Hepatocyte (in vitro differentiated cells): ENCODE measurements around the gene NDUFS1. TPM values are rescaled to one million over a fixed set of nuclear protein-coding genes. Genes with fewer than 3 reads are reported as not detected.
"Not testable (repeated sequence)": the region's sequence is repeated elsewhere in the genome, so short reads cannot be mapped to it uniquely, and the experiment has no call there.

Experiments
- DNase-seq: peaks from one replicate; pipeline ENCODE4 v3.0.0-alpha.2; 2016; ENCODE audit warnings: low spot score
- H2AFZ ChIP-seq: fragments of 200-600 bp; sonication (generic); 2 replicates; pipeline ENCODE4 v1.6.0; 2016; ENCODE audit warnings: antibody characterized with exemption, mild to moderate bottlenecking
- H3K27ac ChIP-seq: fragments of 200-600 bp; sonication (generic); 2 replicates; pipeline ENCODE4 v1.5.1; 2016; ENCODE audit warnings: mild to moderate bottlenecking
- H3K27me3 ChIP-seq: fragments of 200-600 bp; sonication (generic); 2 replicates; pipeline ENCODE4 v1.6.1; 2016
- H3K36me3 ChIP-seq: fragments of 200-600 bp; sonication (generic); replicated peaks from 2 replicates; pipeline ENCODE4 v1.5.1; 2016; ENCODE audit warnings: low read depth; ENCODE audit not compliant: insufficient read depth
- H3K4me1 ChIP-seq: fragments of 200-600 bp; sonication (generic); 2 replicates; pipeline ENCODE4 v1.5.1; 2016; ENCODE audit warnings: mild to moderate bottlenecking, moderate library complexity; ENCODE audit not compliant: insufficient read depth
- H3K4me2 ChIP-seq: fragments of 200-600 bp; sonication (generic); 2 replicates; pipeline ENCODE4 v1.6.0; 2016
- H3K4me3 ChIP-seq: fragments of 200-600 bp; sonication (generic); 2 replicates; pipeline ENCODE4 v1.5.1; 2016; ENCODE audit warnings: mild to moderate bottlenecking
- H3K79me2 ChIP-seq: fragments of 200-600 bp; sonication (generic); 2 replicates; pipeline ENCODE4 v1.6.0; 2017; ENCODE audit warnings: mild to moderate bottlenecking
- H3K9me2 ChIP-seq: fragments of 200-600 bp; sonication (generic); replicated peaks from 2 replicates; pipeline ENCODE4 v1.6.0; 2017; ENCODE audit warnings: mild to moderate bottlenecking; ENCODE audit not compliant: insufficient read depth
- H3K9me3 ChIP-seq: fragments of 200-600 bp; sonication (generic); 2 replicates; pipeline ENCODE4 v1.5.1; 2016; ENCODE audit warnings: low read depth, mild to moderate bottlenecking
- H4K20me1 ChIP-seq: fragments of 200-600 bp; sonication (generic); 2 replicates; pipeline ENCODE4 v1.6.0; 2016; ENCODE audit warnings: mild to moderate bottlenecking; ENCODE audit not compliant: insufficient read depth, poor library complexity, severe bottlenecking
- EZH2 ChIP-seq: fragments of 200-600 bp; sonication (generic); IDR thresholded peaks from 2 replicates; pipeline ENCODE4 v1.6.1; 2016; ENCODE audit warnings: antibody characterized with exemption, mild to moderate bottlenecking, borderline replicate concordance
- EZH2phosphoT487 ChIP-seq: fragments of 200-600 bp; sonication (generic); IDR thresholded peaks from one replicate; pipeline ENCODE4 v1.6.1; 2018; ENCODE audit warnings: antibody characterized with exemption, mild to moderate bottlenecking, low read depth, moderate library complexity; ENCODE audit not compliant: unreplicated experiment, severe bottlenecking
- WGBS: methylation state at CpG from one replicate; pipeline ENCODE4 v1.1.6; 2016; ENCODE audit warnings: low lambda C conversion rate; ENCODE audit errors: missing lambda C conversion rate; 5-methylcytosine and 5-hydroxymethylcytosine counted together
- polyA plus RNA-seq: library from polyadenylated mRNA; unstranded; fragments of >200 nt; fragmentation: Nextera tagmentation; extraction: Ambion mirVana; gene quantifications from 2 replicates; pipeline ENCODE4 v1.2.1, GENCODE V29; 2016
- total RNA-seq: library from RNA; depleted of rRNA; stranded (reverse); fragments of >200 nt; gene quantifications from 2 replicates; pipeline ENCODE4 v1.2.3, GENCODE V29; 2014
- TF ChIP-seq, protein P1 (sequence below): fragments of 200-600 bp; sonication (generic); IDR thresholded peaks from 2 replicates; pipeline ENCODE4 v1.5.1; 2016; ENCODE audit warnings: antibody characterized with exemption, mild to moderate bottlenecking; ENCODE audit not compliant: poor library complexity

NDUFS1 gene
- total and polyA plus RNA-seq, 2 experiments from 2014 or later: 46.5 to 121 TPM

DNA sequence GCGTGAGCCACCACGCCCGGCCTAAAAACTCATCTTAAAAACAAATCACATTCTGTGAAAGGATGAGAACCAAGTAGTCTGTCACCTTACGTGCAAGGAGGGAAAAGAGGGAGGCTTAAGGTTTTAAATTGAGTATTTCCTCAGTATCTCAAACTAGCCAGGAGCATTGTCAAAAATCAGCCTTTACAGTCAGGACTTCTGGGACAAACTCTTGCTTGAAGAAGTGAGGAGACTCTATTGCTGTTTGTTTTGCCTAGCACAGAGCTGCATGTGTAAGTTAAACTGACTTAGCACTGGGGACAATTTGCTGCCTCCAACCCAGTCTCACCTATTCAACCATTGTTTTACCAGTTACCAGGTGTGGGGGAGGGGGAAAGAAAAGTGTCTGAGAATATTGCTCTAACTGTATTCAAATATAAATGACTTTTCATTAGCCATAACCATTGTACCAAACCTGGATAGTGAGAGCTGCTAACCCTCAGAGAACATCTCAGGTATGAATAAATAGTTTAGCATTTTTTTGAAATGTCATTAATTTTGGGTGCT lies 76.9 kb downstream of the NDUFS1 start:
- no peaks in the 10 kb centered on the region for H3K27me3 ChIP-seq
- TF ChIP-seq EZH2 (no peak), EZH2phosphoT487 (no peak)
- TF ChIP-seq, protein P1, sequence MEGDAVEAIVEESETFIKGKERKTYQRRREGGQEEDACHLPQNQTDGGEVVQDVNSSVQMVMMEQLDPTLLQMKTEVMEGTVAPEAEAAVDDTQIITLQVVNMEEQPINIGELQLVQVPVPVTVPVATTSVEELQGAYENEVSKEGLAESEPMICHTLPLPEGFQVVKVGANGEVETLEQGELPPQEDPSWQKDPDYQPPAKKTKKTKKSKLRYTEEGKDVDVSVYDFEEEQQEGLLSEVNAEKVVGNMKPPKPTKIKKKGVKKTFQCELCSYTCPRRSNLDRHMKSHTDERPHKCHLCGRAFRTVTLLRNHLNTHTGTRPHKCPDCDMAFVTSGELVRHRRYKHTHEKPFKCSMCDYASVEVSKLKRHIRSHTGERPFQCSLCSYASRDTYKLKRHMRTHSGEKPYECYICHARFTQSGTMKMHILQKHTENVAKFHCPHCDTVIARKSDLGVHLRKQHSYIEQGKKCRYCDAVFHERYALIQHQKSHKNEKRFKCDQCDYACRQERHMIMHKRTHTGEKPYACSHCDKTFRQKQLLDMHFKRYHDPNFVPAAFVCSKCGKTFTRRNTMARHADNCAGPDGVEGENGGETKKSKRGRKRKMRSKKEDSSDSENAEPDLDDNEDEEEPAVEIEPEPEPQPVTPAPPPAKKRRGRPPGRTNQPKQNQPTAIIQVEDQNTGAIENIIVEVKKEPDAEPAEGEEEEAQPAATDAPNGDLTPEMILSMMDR: no peak
- H3K9me3 ChIP-seq: no peaks in the 10 kb centered on the region
- no peak overlapping the region for H2AFZ ChIP-seq
- peak overlapping the region; percentile 83 for H3K4me2 ChIP-seq
- no peak overlapping the region for H3K27ac ChIP-seq
- peaks cover 84% of the 10 kb centered on the region for H3K79me2 ChIP-seq
- 97% methylated on average over 4 of the region's 4 CpGs for WGBS
- H3K36me3 ChIP-seq: no peaks in the 10 kb centered on the region
- H3K4me3 ChIP-seq: no peak overlapping the region
- DNase-seq: no peak
- peaks cover 8% of the 10 kb centered on the region for H4K20me1 ChIP-seq
- H3K4me1 ChIP-seq: peaks cover 6% of the 10 kb centered on the region
- no peaks in the 10 kb centered on the region for H3K9me2 ChIP-seq

DNA sequence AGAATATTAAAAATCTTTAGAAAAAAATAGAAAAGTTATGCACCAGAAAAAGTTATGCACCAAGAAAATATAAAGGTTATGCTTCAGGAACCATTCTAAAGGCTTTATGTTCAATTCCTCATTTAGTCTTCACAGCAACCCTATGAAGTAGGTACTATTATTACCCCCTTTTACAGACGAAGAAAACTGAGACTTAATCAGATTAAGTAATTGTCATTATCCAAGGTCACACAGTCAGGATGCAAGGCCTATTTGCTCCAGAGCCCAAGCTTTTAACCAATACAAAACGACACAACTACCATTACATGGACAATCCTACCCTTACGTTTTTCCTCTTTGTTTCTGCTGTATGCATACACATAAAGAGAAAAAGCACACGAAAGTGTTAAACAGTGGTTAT lies 78.3 kb downstream of the NDUFS1 start:
- peaks cover 9% of the 10 kb centered on the region for H4K20me1 ChIP-seq
- no peaks in the 10 kb centered on the region for H3K9me2 ChIP-seq
- peaks cover 93% of the 10 kb centered on the region for H3K79me2 ChIP-seq
- TF ChIP-seq EZH2phosphoT487: no peak
- no peak for TF ChIP-seq EZH2
- TF ChIP-seq, protein P1: no peak
- no peak for DNase-seq
- no peak overlapping the region for H3K4me3 ChIP-seq
- no peak overlapping the region for H3K27ac ChIP-seq
- H3K36me3 ChIP-seq: no peaks in the 10 kb centered on the region
- 88% methylated on average over 4 of the region's 4 CpGs for WGBS
- no peak overlapping the region for H2AFZ ChIP-seq
- no peaks in the 10 kb centered on the region for H3K9me3 ChIP-seq
- H3K4me1 ChIP-seq: peaks cover 6% of the 10 kb centered on the region
- H3K4me2 ChIP-seq: no peak overlapping the region
- no peaks in the 10 kb centered on the region for H3K27me3 ChIP-seq

DNA sequence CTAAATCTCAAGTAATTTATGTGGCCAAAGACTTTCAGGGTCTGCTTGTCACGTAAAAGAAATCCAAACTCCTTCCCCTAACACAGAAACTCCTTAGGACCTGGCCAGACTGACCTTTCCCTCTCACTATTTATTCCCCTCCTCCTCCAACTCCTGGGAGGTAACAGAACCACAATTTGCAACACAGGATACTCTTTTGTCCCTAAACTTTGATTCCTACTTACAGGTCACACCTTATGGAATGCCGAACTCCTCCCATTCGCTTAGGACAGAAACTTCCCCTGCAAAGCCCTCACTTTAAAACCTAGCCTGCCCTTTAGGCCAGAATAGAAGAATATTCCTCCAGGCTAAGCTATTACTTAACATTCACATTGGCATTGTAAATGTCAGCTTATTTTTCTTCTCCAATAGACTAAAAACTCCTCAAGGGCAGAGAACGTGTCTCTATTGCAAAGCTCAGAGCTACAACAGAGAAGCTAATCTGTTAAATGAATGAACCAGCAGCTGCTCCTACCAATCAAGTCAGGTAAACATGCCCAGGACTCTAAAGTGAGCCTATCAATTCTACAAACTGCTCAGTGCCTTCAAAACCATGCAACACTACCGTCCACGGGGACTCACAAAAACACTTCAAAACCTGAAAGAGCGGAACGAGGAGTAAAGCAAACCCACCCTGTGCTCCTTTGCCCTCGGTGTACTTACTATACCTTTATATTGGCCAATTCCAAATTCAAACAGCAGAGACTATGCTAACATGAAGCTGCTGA lies 79.4 kb downstream of the NDUFS1 start:
- TF ChIP-seq, protein P1: no peak
- no peak for TF ChIP-seq EZH2phosphoT487
- TF ChIP-seq EZH2: no peak
- H3K27me3 ChIP-seq: no peaks in the 10 kb centered on the region
- no peak overlapping the region for H3K4me2 ChIP-seq
- no peak overlapping the region for H2AFZ ChIP-seq
- H3K4me3 ChIP-seq: no peak overlapping the region
- WGBS: 53% methylated on average over 9 of the region's 9 CpGs
- H3K4me1 ChIP-seq: peaks cover 6% of the 10 kb centered on the region
- no peaks in the 10 kb centered on the region for H3K9me2 ChIP-seq
- no peaks in the 10 kb centered on the region for H3K36me3 ChIP-seq
- peak overlapping the region; percentile 2 for H3K27ac ChIP-seq
- no peaks in the 10 kb centered on the region for H3K9me3 ChIP-seq
- peaks cover 100% of the 10 kb centered on the region for H3K79me2 ChIP-seq
- no peak for DNase-seq
- H4K20me1 ChIP-seq: peaks cover 14% of the 10 kb centered on the region

DNA sequence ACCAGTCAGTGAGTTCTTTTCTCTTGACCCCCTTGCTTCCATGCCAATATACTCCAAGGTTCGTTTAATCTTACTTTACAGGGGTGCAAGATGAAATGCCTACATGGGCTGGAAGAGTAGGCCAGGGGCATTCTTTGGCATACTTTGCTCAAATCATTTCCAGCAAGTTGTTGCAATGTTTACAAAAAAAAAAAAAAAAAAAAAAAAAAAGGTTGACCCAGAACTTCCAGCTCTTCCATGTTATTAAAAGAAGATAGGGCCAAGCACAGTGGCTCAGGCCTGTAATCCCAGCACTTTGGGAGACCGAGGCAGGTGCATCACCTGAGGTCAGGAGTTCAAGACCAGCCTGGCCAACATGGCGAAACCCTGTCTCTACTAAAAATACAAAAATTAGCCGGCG lies 81.4 kb downstream of the NDUFS1 start:
- DNase-seq: not testable (repeated sequence)

More for the DNA sequence above, 81.4 kb downstream of the NDUFS1 start:
- not testable (repeated sequence) for H3K27ac ChIP-seq, H3K9me3 ChIP-seq, H3K4me2 ChIP-seq, H2AFZ ChIP-seq, H3K27me3 ChIP-seq, H3K4me1 ChIP-seq, H3K4me3 ChIP-seq, H3K36me3 ChIP-seq, H3K9me2 ChIP-seq
- Histone ChIP-seq H4K20me1 (peaks cover 14% of the 10 kb centered on the region), H3K79me2 (peaks cover 100% of the 10 kb centered on the region)
- WGBS: 93% methylated on average over 5 of the region's 5 CpGs
